Measurements from ENCODE around the gene MICU1. TPM values are rescaled to one million over a fixed set of nuclear protein-coding genes. Genes with fewer than 3 reads are reported as not detected.

The MICU1 gene
- total RNA-seq, 1 experiment from 2014 or later, result 46.9 TPM

- in situ Hi-C loops (cut with HindIII; ENCODE audit: low pct_unique_long_range_greater_than_20kb, low sequenced_read_pairs), result no loop called here
- Histone ChIP-seq H3K4me3 (ENCODE audit: low read depth in 2 of 2, low read length in 2 of 2) (no peak overlapping the region), H3K27me3 (ENCODE audit: control insufficient read depth, insufficient read depth, low read length) (no peaks in the 10 kb centered on the region), H3K4me1 (ENCODE audit: control insufficient read depth, insufficient read depth, low read length) (no peaks in the 10 kb centered on the region), H3K9me3 (ENCODE audit: control insufficient read depth, insufficient read depth, low read depth, low read length) (no peaks in the 10 kb centered on the region), H3K27ac (ENCODE audit: low read length) (no peak overlapping the region), H3K36me3 (ENCODE audit: control insufficient read depth, insufficient read depth, low read length) (no peaks in the 10 kb centered on the region)
- ATAC-seq, result no peak
- ChIA-PET POLR2A (interaction anchor here (0.6 kb wide), 2 partner anchors 110 to 357 kb away, joined by 5 to 8 read pairs; no protein-coding TSS in a partner anchor), CTCF (no interaction called here)
- intact Hi-C loops (cut with micrococcal nuclease; ENCODE audit: unreplicated experiment), result no loop called here
- DNase-seq (ENCODE audit: low read depth, low spot score), result no peak
- no peak for TF ChIP-seq REST (IDR thresholded peaks at IDR 0.05; ENCODE audit: insufficient read depth in 1 of 2, low read depth in 2 of 2, low read length in 1 of 2)
- TF ChIP-seq TCF7L2 (IDR thresholded peaks at IDR 0.05; ENCODE audit: low read depth, low read length), result no peak
- no peak for TF ChIP-seq SIN3A (IDR thresholded peaks at IDR 0.05; ENCODE audit: borderline replicate concordance, insufficient read depth, low read depth, low read length)
- no peak for TF ChIP-seq CTCF (IDR thresholded peaks at IDR 0.05)
- no peak for TF ChIP-seq POLR2AphosphoS5 (IDR thresholded peaks at IDR 0.05; ENCODE audit: low read depth, low read length)
- BruUV-seq (replicated peaks), result no TSS peak
Measured at GRCh38 chr10:72561745-72562166, 64.1 kb downstream of the MICU1 start.

- no peaks in the 10 kb centered on the region for H3K36me3 ChIP-seq (ENCODE audit: control insufficient read depth, insufficient read depth, low read length)
- H3K4me3 ChIP-seq (ENCODE audit: low read depth in 2 of 2, low read length in 2 of 2), result no peak overlapping the region
- DNase-seq (ENCODE audit: low read depth, low spot score) (no peak), ATAC-seq (no peak)
- no peak overlapping the region for H3K27ac ChIP-seq (ENCODE audit: low read length)
- TF ChIP-seq POLR2AphosphoS5 (IDR thresholded peaks at IDR 0.05; ENCODE audit: low read depth, low read length) (no peak), CTCF (IDR thresholded peaks at IDR 0.05) (no peak), SIN3A (IDR thresholded peaks at IDR 0.05; ENCODE audit: borderline replicate concordance, insufficient read depth, low read depth, low read length) (no peak), REST (IDR thresholded peaks at IDR 0.05; ENCODE audit: insufficient read depth in 1 of 2, low read depth in 2 of 2, low read length in 1 of 2) (no peak), TCF7L2 (IDR thresholded peaks at IDR 0.05; ENCODE audit: low read depth, low read length) (no peak)
- ChIA-PET POLR2A (interaction anchor here (0.6 to 1.1 kb wide), 2 partner anchors 56 to 194 kb away, joined by 4 to 7 read pairs; no protein-coding TSS in a partner anchor), CTCF (interaction anchor here (0.7 kb wide), 1 partner anchor 19 kb away, joined by 4 read pairs; no protein-coding TSS in a partner anchor)
- no peaks in the 10 kb centered on the region for H3K4me1 ChIP-seq (ENCODE audit: control insufficient read depth, insufficient read depth, low read length)
- no TSS peak for BruUV-seq (replicated peaks)
- H3K9me3 ChIP-seq (ENCODE audit: control insufficient read depth, insufficient read depth, low read depth, low read length), result no peaks in the 10 kb centered on the region
- in situ Hi-C loops (cut with HindIII; ENCODE audit: low pct_unique_long_range_greater_than_20kb, low sequenced_read_pairs), result no loop called here
- H3K27me3 ChIP-seq (ENCODE audit: control insufficient read depth, insufficient read depth, low read length), result no peaks in the 10 kb centered on the region
- intact Hi-C loops (cut with micrococcal nuclease; ENCODE audit: unreplicated experiment), result no loop called here
Measured at GRCh38 chr10:72557362-72557761, 68.5 kb downstream of the MICU1 start.
